ENCODE data around the gene DOCK10. TPM values are rescaled to one million over a fixed set of nuclear protein-coding genes. Genes with fewer than 3 reads are reported as not detected.

The DOCK10 gene
- total RNA-seq, 2 experiments from 2014 or later, result 191 to 198 TPM

DNA sequence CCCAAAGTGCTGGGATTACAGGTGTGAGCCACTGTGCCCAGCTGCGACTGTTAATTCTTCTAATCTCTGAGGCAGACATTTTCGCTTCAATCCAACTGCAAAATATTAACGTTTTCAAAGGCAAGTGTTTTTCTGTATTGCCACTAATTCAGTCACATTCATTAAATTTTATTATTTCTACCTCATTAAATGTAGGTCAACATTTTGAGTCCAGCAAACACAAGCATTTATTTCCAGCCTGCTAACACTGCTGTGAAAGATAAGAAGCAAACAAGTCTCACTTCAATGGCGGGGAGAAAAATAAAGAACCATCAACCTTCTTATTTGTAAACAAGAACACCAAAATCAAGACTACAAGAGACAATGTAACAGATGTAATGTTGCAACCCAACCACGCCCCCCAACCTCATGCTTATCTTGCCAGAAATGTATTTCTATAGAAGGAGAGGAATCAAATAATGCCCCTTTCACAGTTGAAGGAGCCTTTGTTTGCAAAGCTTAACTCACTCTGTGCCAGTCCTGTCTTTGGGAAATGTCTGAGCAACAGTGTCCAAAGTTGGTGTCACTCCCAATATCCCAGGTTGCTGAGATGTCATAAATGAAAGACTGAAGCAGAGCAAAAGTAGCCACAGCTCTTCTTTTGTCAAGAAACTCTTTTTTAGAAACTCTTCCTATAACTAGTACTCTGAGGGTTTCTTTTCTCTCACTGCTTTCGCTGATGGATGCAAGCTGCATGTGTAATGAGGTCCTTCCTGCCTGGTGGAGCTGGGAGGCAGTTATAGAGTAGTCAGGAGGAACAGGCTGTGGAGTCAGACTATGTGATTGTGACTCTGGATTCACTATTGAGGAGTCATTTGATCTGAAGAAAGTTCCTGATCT lies 8.6 kb downstream of the DOCK10 start:
- H3K36me3 Mint-ChIP-seq (ENCODE audit: low read depth), result peaks cover 62% of the 10 kb centered on the region
- TF ChIP-seq CTCF (IDR thresholded peaks at IDR 0.05), result no peak
- POLR2A ChIA-PET, result interaction anchor here (0.6 to 1.5 kb wide), 3 partner anchors 84 to 1539 kb away, joined by 3 to 5 read pairs (median 3); no protein-coding TSS in a partner anchor

GRCh38 chr2:225032246-225032645 lies 10.0 kb downstream of the DOCK10 start:
- peaks cover 73% of the 10 kb centered on the region for H3K36me3 Mint-ChIP-seq (ENCODE audit: low read depth)
- DNase-seq, result no peak
- CTCF ChIA-PET, result interaction anchor here (1.2 kb wide), 1 partner anchor 12 kb away, joined by 3 read pairs; no protein-coding TSS in a partner anchor
- peaks cover 7% of the 10 kb centered on the region for H3K9me3 Mint-ChIP-seq
- no peak for ATAC-seq
- intact Hi-C loops (cut with micrococcal nuclease), result no loop called here
- POLR2A ChIA-PET, result interaction anchor here (0.6 to 1.5 kb wide), 4 partner anchors 14 to 105 kb away, joined by 3 to 5 read pairs (median 4); no protein-coding TSS in a partner anchor
- H3K4me1 Mint-ChIP-seq (ENCODE audit: low read depth), result peaks cover 79% of the 10 kb centered on the region
- H3K27ac Mint-ChIP-seq, result peak overlapping the region; percentile 88
- H3K27me3 Mint-ChIP-seq, result no peaks in the 10 kb centered on the region
- no peak for TF ChIP-seq CTCF (IDR thresholded peaks at IDR 0.05)
- no peak overlapping the region for H3K4me3 Mint-ChIP-seq

More for the DNA sequence above, 8.6 kb downstream of the DOCK10 start:
- ATAC-seq (no peak), DNase-seq (no peak)
- Mint-ChIP-seq H3K4me1 (ENCODE audit: low read depth) (peaks cover 79% of the 10 kb centered on the region), H3K4me3 (no peak overlapping the region), H3K27me3 (no peaks in the 10 kb centered on the region), H3K27ac (peak overlapping the region; percentile 78), H3K9me3 (peaks cover 7% of the 10 kb centered on the region)
- CTCF ChIA-PET, result no interaction called here
- intact Hi-C loops (cut with micrococcal nuclease), result no loop called here

- POLR2A ChIA-PET, result interaction anchor here (1.0 to 1.5 kb wide), 2 partner anchors 21 to 105 kb away, joined by 3 to 5 read pairs; no protein-coding TSS in a partner anchor
- ATAC-seq (peak; percentile 29), DNase-seq (no peak)
- TF ChIP-seq CTCF (IDR thresholded peaks at IDR 0.05), result no peak
- H3K9me3 Mint-ChIP-seq, result peaks cover 7% of the 10 kb centered on the region
- H3K4me1 Mint-ChIP-seq (ENCODE audit: low read depth), result peaks cover 79% of the 10 kb centered on the region
- peak overlapping the region; percentile 88 for H3K27ac Mint-ChIP-seq
- CTCF ChIA-PET, result interaction anchor here (1.2 kb wide), 1 partner anchor 11 kb away, joined by 3 read pairs; no protein-coding TSS in a partner anchor
- no peak overlapping the region for H3K4me3 Mint-ChIP-seq
- peaks cover 71% of the 10 kb centered on the region for H3K36me3 Mint-ChIP-seq (ENCODE audit: low read depth)
- H3K27me3 Mint-ChIP-seq, result no peaks in the 10 kb centered on the region
- intact Hi-C loops (cut with micrococcal nuclease), result no loop called here
These were observed 10.7 kb downstream of the DOCK10 start for GRCh38 chr2:225031599-225031998.

GRCh38 chr2:225030893-225031292 lies 11.4 kb downstream of the DOCK10 start:
- Mint-ChIP-seq H3K9me3 (peaks cover 7% of the 10 kb centered on the region), H3K27ac (peak overlapping the region; percentile 88), H3K4me1 (ENCODE audit: low read depth) (peaks cover 79% of the 10 kb centered on the region), H3K27me3 (no peaks in the 10 kb centered on the region), H3K36me3 (ENCODE audit: low read depth) (peaks cover 67% of the 10 kb centered on the region), H3K4me3 (no peak overlapping the region)
- ChIA-PET CTCF (no interaction called here), POLR2A (interaction anchor here (7.0 kb wide), 1 partner anchor 10 kb away, joined by 62 read pairs; the partner anchor contains the start of gene DOCK10)
- no peak for DNase-seq
- no peak for TF ChIP-seq CTCF (IDR thresholded peaks at IDR 0.05)
- peak; percentile 2 for ATAC-seq
- intact Hi-C loops (cut with micrococcal nuclease), result no loop called here

All from activated CD8-positive, alpha-beta T cell treated with anti-CD3 and anti-CD28 coated beads for 36 hours (primary cell).